GM19193 (cell line): ENCODE results near the gene GPC6.

Experiments used
- POLR2A ChIP-seq: IDR thresholded peaks from 4 replicates; pipeline ENCODE4 v1.6.1; 2011; ENCODE audit not compliant: insufficient read depth, insufficient read length; ENCODE audit errors: extremely low read depth

GPC6 gene

DNA sequence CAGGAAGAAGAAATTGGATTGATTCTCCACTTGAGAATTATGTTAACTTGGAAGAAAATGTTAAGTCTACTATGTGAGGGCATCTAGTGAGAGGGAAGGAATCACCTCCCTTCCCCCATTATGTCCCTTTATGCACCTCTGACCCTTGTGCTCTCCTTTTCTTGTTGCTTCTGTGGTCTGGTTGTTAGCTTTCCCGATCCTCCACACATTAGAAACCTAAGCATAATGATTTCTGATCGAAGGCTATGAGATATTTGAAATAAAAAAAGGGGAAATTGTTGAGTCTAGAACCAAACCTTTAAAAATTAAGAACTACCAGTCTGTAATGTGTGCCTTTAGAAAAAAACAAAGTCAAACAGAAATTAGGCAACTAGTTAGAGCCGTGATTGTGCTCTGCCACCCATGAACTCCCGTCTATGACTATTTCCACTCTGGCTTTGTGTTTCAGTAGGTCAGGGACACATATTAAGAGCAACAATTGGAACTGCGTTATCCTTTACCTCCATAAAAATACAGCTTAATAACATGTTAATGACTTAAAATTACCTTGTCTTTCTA, 463 bp upstream of the GPC6 start:
- TF ChIP-seq POLR2A, result no peak

DNA sequence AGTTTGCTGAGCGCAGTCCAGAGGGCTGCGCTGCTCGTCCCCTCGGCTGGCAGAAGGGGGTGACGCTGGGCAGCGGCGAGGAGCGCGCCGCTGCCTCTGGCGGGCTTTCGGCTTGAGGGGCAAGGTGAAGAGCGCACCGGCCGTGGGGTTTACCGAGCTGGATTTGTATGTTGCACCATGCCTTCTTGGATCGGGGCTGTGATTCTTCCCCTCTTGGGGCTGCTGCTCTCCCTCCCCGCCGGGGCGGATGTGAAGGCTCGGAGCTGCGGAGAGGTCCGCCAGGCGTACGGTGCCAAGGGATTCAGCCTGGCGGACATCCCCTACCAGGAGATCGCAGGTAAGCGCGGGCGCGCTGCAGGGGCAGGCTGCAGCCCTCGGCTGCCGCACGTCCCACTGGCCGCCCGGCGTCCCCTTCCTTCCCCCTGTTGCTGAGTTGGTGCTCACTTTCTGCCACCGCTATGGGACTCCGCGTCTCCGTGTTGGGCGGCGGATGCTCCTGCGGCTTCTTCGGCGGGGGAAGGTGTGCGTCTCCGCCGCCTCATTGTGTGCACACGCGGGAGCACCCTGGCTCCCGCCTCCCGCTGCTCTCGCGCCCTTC, 772 bp downstream of the GPC6 start:
- no peak for TF ChIP-seq POLR2A

DNA sequence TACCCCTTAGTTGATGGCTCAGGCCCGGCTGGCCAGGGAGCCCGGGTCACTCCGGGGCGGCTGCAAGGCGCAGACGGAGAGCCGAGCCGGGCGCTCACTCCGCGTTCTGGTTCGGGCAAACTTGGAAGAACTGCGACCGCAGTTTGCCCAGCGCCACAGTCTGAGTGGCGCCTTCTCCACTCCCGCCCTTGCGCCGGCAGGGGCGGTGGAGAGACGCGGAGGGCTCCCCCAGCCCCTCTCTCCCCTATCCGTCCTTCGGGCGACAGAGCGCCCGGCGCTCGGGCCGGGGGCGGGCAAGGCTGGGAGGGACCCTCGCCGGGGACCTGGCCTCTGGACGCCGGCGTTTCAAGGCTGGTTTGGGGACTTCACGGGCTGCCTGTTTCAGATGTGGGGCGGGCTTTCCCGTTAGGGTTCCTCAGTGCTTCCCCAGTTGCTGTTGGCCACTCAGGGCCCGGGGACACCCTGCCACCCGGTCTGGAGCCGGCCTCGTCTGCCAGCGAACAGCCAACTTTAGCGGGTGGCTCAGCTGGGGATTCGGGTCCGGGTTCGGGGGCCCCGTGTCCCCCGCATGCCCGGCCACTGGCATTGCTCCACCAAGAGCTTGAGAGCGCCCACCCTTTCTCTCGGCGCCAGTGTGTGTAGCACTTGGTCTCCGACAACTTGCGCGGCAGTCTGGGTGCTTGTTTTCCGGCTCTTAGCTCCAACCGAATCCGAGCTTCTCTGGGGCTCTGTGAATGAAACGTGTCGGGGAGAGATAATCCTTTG, 1.5 kb downstream of the GPC6 start:
- no peak for TF ChIP-seq POLR2A

GRCh38 chr13:93228643-93228937, 2.0 kb downstream of the GPC6 start:
- no peak for TF ChIP-seq POLR2A

DNA sequence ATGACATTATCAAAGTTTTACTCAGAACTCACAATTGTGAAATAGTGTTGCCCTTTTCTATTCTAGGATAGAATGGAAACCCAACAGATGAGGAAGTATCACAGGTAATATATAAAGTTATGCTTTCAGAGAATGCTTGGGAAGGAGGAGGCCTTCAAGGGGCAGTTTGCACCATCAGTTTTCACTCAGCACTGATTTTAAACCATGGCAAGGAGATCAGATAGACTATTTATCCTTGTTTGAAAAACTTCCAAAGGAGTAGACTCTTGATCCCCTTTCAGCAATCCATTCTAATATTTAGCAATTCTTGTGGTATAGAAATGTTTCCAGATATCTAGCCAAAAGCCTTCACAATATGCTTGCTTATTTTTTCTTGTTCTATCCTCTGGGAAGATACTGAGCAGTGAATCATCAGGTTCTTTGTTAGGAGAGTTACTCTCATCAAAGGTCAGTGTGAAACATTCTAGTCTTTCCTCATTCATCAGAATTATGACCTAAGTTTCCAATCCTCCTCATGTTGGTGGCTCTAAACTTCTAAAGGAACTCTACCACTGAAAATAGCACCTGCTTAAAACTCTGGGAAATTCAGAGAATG, 3.8 kb downstream of the GPC6 start:
- no peak for TF ChIP-seq POLR2A

DNA sequence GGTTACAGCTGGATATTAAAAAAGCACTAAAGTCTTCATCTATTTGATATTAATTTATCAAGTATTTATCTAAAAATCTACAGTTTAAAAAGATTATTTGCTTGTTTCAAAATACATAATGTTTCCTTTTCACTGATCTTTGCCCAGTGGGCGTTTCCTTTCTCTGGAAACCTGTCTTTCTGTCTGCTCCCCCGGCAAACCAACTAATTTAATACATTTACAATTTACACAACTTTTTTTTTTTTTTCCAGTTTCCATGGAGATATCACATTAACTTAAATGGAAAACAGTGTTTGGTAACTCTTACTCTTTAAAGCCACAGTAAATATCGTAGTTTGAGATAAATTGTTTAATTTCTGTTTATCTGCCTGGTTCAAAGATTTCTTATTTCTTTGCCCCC, 5.3 kb downstream of the GPC6 start:
- no peak for TF ChIP-seq POLR2A

GRCh38 chr13:93233997-93234416, 7.4 kb downstream of the GPC6 start:
- no peak for TF ChIP-seq POLR2A

GRCh38 chr13:93234459-93234858, 7.9 kb downstream of the GPC6 start:
- no peak for TF ChIP-seq POLR2A

DNA sequence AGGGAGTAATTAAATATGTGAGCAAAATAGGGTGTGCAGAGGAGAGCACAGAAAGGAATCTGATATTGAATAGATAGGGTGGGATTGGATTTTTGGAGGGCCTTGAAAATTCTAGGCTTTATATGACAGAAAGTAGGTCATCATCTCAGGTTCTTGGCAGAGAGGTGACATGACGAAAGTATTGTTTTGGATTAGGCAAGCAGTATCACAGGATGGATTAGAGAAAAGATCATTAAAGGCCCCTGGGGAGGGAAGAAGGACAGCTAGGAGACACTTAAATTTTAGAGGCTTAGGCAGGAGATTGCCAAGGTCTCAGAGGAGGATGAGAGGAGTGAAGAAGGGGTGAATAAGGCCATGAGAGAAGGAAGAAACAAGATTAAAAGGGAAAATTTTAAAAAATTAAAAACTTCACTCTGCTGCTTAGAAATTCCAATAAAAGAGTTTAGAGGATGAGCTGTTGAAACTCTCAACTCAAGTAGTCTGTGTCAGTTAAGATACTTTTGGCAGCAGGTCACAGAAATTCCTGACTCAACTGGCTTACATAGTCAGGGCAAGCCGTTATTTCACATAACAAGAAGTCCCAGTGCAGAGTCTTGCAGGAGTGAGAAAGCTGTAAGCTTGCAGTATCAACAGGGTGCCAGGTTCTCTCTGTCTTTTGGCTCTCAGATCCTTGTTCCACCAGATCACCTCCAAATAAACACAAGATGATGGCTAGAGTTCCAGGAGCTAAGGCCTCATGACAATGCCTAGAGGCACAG, 8.8 kb downstream of the GPC6 start:
- no peak for TF ChIP-seq POLR2A

GRCh38 chr13:93238711-93239110, 12.1 kb downstream of the GPC6 start:
- TF ChIP-seq POLR2A, result no peak

DNA sequence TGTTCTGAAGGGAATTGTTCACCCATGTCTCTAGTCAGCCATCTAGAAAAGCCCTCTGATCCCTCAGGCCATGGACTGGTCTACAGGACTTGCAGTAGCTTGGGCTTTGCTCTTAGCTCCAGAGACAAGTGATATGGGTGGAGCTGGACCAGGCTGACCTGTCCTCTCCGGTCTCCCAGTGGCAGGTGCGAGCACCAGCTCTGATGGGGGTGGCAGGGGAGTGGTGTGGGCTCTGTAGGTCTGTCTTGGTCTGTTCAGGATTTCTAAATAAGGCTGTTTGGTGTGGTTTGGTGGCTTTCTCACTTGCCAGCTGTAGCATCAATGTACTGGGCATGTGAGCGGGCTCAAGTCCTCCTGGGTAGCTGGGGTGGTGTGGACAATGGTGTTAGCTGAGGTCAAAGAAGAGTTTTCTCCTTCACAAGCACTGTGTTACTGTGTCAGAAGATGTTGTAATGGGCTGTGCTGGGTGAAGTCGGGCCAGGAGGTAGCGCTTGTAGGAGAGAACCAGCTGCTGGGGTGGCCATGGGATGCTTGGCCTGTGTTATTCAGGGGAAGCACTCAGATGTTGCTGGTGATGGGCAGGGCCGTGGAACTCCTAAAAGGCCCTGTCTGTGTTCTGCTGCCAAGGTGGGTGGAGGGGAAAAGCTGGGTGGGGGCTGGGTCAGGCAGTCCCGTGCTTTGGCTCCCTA, 16.9 kb downstream of the GPC6 start:
- TF ChIP-seq POLR2A, result no peak

DNA sequence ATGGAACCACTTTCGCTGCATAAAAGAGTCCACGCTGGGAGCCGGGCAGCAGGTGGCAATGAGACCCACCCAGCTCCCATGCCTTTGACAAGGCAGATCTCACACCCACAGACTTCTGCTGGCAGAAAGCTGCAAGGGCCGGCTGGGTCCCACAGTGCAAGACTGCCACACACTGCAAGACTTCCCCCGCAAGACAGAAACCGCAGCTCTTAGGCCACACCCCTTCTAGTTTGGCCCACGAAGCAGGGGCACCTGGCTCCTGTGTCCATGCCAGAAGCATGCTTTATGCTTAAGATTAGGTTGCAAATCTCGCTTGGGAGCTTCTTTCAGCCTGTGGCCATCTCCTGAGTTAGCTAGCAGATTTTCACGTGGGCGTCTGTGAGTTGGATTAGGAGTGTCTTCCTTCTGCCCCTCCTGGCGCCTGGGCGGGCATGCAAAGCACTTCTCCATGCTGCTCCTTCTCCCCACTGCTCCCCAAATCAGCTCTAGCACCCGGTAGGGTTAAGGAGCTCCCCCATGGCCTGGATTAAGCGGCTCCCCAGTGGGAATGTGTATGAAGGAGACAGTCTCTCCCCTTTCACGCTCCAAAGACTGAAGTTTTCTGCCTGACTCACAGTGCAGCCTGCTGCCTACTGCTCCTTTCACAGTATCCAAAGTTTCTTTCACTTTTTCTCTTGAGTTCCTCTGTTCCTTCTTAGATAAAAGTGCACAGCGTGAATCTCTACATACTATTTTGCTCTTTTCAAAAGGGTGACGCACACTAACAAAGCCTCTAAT, 17.7 kb downstream of the GPC6 start:
- no peak for TF ChIP-seq POLR2A

DNA sequence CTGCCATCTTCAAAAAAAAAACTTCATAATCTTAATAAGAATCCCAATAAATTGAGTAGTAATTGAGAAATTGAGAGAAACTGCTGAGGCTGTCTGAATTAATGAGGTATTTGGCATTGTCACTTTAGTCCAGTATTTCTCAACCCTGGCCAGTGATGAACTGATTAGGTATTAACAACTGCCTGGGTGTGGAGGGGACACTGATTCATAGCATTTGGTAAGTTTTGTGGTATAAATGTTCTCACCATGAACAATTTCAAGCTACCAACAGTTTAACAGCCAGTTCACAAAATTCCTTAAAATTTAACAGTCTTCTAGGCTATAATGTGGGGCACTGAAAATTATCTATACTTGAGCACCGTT, 18.3 kb downstream of the GPC6 start:
- no peak for TF ChIP-seq POLR2A

GRCh38 chr13:93246069-93246468, 19.5 kb downstream of the GPC6 start:
- TF ChIP-seq POLR2A, result no peak

DNA sequence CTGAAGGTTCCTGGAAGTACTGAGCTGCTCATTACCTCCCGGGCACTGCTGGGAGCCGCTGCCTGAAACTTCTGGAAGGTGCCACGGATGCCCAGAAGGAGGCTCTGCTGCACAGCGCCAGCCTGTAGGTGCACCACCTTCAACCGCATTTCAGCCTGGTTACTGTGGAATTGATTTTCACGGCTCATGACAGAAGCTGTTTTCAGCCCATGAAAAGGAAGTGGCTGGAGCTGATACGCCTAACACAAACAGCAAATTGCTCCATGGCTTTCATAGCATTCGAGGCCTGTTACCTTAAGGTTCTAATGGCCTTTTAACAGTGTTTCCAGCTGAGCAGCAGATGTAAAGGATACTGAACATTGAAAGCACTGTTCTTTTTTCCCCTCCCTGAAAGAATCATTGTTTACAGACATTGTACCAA, 22.0 kb downstream of the GPC6 start:
- TF ChIP-seq POLR2A, result no peak
